ENCODE measurements around the gene MTG1.
"Not testable (repeated sequence)": the region's sequence is repeated elsewhere in the genome, so short reads cannot be mapped to it uniquely, and the experiment has no call there.

Gene MTG1

DNA sequence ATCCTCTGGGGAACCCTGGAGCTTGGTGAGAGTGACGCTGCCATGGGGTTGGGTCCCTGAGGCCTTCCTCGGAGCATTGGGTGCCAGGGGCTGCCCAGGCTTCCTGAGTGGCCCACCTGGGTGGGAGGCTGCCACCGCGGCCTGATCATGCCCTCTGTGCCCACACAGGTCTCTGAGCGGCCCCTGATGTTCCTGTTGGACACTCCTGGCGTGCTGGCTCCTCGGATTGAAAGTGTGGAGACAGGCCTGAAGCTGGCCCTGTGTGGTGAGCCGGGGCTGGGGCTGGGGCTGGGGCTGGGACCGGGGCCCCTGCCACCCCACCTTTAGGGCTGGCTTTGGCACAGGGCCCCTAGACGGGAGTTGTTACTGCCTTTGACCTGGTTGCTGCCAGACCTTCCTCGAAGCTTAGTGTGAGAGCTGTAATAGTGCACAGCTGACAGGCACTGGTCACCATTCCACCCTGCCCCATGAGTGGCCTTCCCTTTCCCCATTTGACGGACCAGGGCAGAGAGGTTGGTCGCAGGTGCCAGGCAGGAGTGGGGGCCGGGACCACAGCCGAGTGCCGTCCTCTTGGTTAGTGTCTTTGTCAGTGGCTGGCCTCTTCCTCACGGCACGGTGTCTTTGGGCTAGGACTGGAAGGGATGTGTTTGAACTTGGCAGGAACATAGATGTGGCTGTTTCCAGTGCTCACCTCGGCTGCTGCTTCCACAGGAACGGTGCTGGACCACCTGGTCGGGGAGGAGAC lies 8.2 kb downstream of the MTG1 start:
- no peak for DNase-seq

DNA sequence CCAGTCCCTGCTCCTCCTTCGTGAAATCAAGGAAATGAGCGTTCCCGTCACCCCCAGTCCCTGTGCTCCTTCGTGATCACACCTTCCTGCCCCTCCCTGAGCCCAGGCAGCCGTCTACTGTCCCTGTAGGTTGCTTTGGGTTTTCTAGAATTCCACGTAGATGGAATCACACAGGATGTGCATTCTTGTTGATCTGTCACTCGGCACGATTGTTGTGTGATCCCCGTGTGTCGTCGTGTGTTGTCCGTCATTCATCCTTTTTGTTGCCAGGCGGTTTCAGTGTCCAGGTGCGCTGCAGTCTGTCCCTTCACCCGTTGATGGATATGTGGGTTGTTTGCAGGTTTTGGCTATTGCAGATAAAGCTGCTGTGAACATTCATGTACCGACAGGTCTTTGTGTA lies 9.4 kb downstream of the MTG1 start:
- no peak for DNase-seq

DNA sequence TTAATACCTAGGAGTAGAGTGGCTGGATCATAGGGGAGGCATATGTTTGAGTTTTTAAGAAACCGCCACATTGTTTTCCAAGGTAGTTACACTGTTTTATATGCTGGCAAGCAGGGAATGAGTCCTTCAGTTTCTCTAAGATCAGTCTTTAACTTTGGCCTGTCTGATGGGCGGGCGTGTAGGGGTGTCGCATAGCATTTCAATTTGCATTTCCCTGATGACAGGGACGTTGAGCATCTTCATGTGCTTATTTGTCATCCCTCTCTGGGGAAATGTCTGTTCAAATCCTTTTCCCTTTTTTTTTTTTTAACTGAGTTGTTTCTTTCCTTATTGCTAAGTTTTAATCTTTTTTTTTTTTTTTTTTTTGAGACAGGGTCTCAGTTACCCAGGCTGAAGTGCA lies 9.8 kb downstream of the MTG1 start:
- DNase-seq = no peak

DNA sequence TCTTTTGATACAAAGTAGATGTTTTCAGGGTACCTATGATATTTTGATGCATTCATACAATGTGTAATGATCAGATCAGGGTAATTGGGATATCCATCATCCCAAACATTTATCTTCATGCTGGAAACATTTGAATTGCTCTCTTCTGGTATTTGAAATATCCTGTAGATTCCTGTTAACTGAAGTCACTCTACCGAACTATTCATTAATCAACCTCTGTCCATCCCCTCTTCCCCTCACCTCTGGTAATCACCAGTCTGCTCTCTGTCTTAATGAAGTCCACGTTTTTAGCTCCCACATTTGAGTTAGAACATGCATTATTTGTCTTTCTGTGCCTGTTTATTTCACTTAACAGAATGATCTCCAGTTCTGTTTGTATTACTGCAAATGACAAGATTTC lies 11.3 kb downstream of the MTG1 start:
- DNase-seq = no peak

DNA sequence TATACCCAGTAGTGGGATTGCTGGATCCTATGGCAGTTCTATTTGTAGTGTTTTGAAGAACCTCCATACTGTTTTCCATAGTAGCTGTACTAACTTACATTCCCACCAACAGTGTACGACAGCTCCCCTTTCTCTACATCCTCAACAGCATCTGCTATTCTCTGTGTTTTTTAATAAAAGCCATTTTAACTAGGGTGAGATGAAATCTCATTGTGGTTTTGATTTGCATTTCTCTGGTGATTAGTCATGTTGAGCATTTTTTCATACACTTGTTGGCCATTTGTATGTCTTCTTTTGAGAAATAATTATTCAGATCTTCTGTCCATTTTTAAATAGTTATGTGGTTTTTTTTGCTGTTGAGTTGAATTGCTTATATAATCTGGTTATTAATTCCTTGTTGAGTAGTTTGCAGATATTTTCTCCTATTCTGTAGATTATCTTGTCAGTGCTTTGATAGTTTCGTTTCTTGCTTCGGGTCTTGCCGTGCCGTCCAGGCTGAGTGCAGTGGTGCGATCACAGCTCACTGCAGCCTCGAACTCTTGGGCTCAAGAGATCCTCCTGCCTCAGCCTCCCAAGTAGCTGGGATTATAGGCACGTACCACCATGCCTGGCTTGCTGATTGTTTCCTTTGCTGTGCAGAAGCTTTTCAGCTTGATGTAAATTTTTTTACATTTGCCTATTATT lies 12.0 kb downstream of the MTG1 start:
- DNase-seq = no peak

DNA sequence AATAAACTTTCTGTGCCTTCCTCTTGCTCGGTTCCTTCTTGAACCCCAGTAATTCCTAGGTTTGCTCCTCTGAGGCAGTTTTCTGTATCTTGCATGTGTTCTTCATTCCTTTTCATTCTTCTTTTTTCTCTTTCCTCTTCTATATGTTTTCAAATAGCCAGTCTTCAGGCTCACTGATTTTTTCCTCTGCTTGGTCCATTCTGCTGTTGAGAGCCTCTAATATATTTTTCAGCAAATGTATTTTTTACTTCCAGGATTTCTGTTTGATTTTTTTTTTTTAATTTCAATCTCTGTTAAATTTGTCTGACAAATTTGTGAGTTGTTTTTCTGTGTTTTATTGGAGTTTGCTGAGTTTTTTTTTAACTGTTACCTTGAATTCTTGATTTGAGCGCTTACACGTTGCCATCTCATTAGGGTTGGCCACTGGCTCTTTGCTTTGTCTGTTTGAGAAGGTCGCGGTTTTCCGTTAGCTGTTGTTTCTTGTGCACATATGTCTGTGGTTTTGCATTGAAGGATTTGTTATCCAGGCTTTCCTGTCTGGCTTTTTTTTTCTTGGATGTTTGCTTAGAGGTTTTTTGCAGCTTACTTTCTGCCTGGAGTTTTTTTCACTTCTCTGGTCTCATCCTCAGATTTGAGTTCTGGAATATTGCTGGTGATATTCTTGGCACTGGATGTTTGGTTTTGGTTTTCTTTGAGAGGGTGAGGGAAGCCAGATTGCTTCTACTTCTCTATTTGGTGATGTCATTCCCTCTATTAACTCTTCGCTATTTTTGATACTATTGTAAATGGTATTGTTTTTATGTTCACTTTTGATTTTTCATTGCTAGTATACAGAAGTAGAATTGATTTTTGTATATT lies 17.8 kb downstream of the MTG1 start:
- no peak for DNase-seq

DNA sequence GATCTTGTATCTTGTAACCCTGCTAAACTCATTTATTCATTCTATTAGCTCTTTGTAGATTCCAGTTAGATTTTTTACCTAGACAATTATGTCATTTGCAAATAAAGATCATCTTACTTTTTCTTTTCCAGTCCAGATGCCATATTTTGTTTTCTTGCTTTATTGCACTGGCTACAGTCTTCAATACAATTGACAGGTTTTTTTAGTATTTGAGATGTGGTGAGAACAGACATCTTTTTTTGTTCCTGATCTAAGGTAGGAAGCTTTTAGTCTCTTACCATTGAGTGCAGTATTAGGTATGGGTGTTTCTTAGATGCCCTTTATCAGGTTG lies 18.4 kb downstream of the MTG1 start:
- DNase-seq = no peak

DNA sequence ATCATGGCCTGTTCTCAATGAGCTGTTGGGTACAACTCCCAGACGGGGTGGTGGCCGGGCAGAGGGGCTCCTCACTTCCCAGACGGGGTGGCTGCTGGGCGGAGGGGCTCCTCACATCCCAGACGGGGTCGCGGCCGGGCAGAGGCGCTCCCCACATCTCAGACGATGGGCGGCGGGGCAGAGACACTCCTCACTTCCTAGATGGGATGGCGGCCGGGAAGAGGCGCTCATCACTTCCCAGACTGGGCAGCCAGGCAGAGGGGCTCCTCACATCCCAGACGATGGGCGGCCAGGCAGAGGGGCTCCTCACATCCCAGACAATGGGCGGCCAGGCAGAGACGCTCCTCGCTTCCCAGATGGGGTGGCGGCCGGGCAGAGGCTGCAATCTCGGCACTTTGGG lies 20.4 kb downstream of the MTG1 start:
- DNase-seq = not testable (repeated sequence)

DNA sequence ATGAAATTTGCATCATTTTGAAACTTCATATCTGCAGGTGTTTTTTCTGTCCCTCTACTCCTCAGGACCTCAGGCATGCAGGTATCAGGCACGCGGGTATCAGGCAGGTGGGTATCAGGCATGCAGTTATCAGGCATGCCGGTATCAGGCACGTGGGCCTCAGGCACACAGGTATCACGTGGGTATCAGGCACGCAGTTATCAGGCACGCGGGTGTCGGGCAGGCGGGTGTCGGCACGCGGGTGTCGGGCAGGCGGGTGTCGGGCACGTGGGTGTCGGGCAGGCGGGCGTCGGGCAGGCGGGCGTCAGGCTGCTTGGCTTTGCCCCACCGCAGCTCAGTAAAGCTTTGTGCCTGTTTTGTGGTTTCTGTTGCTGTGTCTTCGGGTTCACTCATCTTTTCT lies 21.8 kb downstream of the MTG1 start:
- no peak for DNase-seq

DNA sequence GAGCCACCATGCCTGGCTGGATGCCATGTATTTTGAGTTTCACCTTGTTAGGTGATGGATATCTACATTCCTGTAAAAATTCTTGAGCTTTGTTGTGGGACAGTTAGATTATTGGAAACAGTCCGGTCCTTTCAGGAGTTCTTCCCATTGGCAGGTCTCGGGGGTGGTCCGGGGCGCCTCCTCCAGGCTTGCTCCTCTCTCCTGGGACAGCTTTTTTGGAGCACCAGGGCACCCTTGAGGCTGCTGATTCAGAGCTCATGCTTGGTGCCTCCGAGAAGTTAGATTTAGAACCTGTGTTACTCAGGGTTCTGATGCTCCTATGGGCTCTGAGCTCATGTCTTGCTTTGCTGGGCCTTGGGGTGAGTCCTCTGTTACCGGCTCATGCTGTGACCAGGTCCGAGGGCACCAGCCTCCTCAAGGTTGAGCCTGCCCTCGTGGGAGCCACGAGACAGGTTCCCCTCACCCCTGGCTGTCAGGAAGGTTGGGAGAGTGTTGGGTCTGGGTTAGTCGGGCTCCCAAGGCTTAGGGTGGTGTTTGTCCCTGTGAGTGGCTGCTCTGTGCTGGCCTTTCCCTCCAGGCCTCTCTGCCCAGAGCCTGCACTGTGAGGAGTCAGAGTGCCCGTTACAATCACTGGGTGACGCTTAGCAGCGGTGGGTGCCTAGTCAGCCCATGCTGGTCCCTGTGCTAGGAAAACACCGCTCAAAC lies 24.5 kb downstream of the MTG1 start:
- DNase-seq = no peak

DNA sequence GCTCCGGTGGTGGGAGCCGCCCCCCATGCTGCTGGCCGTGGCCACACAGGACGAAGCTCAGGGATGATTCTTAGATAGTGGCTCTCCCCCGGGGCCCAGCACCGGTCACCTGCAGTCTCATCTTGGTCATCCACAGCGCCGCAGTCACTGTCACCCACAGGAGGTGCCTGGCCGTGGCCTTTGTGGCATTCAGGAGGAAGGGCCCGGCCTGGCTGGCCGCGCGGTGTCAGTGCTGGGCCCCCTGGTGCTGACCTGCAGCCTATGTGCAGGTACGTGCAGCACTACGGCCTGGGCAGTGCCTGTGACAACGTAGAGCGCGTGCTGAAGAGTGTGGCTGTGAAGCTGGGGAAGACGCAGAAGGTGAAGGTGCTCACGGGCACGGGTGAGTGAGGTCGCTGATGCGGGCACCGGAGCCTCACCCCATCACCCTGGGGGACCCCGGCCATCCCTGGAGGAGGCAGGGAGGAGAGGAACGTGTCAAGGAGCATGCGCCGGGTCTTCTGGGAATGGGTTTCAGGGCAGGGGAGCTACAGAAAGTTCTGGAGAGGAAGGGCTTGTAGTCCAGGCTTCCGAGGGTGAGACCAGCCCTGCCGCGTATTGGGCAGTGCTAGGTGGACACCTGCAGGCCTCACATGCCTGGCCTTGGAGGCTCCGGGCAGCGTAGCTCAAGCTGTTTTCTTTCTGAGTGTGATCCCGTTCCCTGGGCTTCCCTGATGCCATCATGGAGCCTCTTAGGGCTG lies 25.4 kb downstream of the MTG1 start:
- no peak for DNase-seq

DNA sequence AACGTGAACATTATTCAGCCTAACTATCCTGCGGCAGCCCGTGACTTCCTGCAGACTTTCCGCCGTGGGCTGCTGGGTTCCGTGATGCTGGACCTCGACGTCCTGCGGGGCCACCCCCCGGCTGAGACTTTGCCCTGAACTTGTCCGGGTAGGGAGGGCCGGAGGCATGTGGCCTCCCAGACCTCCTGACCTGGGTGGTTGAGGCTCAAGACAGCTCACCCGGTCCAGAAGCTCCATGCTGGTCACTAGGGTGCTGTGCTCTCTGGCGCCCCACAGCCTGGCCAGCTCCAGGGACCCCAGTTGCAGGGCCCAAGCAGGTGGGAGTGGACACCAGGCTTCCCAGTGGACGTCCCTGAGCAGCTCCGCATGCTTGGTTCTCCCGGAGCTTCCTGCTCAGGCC lies 26.1 kb downstream of the MTG1 start:
- DNase-seq = no peak

DNA sequence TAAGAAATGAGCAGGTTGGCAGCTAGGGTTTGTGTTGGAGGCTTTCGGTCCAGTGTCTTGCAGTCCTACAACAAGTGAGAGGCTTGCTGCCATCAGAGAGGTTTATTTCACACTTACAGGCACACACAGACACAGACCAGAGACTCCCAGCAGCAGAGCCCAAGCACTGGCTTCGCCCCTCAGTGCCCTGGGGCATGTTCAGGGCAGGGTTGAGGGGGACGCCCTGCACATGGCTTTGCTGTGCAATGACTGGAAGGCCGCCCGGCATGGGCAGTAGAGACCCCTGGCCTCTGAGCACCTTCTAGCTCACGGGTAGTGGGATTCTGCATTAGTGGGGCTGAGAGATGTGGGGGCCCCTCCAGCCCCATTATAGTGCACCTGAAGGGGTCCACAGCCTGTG lies 26.6 kb downstream of the MTG1 start:
- no peak for DNase-seq

DNA sequence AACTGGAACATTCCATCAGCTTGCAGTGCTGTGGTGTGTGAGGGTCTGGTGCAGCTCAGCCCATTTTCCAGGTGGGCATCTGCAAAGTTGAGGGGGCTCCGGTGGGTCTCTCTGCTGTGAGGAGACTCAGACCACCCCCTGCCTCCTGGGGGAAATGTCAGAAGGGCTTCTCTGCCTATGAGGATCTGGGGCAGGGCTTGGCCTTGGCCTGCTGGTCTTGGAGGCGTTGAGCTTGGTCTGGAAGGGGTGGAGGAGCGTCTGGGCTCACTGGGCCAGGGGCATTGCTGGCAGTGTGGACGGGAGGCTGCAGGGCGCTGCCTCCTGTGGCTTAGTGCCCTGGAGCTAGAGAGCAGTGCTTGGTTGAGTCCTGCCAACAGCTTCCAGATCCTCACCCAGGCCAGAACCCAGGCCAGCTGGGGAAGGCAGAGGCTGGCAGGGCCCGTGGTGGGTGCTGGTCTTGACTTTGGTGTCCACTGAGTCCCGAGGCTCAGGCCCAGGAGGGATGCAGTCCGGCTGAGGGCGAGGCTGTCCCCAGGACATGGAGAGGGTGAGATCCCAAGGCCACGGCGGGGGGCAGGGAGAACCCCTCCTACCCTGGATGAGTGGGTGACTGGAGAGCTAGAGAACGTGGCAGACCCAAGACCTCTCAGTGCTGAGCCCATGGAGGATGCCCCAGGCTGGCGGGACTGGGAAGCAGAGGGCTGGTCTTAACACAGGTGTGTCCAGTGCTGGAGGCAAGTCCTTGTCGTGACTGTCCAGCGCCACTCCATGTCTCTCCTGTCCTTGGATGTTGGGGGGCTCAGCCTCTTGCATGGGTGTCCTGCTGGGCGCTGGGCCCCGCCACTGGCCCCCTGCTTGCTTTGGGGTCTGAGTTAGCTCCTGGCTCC lies 27.6 kb downstream of the MTG1 start:
- DNase-seq = no peak

DNA sequence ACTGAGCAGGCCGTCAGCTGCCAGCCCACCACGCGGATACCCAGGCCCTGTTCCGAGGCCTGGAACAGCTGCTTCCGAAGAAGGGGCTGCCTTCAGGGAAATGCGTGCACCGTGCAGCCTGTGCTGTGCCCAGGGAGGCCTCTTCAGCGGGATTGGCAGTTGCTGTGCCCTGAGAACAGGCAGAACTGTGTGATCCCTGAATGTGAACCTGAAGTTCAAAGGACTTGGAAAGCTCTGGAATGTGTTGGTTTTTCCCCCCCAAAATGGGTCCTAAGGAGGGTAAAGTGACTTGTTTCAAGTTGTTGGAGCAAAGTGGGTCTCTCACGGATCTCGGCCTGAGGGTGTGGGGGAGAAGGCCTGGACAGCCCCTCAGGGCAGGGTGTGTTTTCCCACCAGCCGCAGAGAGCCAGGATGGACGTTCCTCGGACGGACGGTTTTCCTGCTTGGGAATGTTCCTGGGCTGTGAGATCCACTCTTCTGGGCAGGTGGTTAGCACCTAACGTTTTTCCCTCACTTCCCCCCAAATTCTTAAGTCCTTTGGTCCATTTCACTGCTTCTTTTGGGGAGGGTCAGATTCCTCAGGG lies 28.4 kb downstream of the MTG1 start:
- no peak for DNase-seq

DNA sequence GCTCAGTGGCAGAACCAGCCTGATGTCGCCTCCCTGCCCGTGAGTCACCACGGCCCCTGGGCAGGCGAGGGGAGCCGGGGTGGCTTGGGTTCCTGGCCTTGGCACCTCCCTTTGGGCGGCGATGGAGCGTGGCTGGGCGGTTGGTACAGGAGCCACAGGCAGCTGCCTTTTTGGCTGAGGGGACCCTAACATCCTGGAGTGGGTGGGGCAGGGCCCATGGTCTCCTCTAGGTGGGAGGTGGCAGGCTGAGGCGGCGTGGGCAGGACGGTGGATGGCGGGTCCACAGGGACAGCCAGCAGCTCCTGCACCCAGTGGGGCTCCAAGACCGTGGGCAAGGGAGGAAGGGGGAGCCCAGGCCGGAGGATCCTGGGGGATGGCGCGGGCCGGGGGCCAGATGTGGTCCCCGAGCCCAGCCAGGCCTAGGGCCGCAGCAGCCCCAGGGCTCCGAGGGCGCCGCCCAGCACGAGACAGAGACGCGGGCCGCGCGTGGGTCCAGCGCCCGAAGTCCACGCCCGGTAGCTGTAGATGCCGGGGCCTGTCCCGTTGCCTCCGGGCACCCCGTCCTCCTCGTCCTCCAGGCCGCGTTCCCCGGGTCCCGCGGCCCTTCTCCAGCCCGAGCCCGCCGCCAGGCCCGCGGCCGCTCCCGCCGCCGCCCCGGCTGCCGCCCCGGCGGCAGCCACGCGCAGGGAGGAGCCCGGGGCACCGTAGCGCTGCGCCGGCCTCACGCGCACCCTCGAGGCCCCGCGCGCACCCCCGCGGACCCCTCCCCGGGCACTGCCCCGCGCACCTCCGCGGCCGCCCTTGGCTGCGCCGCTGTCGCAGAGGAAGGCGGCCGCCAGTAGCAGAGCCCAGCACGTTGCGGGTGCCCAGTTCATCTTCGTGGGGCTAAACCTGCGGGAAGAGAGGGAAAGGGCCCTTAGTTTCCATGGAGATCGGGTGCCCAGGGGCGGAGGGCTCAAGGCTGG lies 29.1 kb downstream of the MTG1 start:
- DNase-seq = no peak

DNA sequence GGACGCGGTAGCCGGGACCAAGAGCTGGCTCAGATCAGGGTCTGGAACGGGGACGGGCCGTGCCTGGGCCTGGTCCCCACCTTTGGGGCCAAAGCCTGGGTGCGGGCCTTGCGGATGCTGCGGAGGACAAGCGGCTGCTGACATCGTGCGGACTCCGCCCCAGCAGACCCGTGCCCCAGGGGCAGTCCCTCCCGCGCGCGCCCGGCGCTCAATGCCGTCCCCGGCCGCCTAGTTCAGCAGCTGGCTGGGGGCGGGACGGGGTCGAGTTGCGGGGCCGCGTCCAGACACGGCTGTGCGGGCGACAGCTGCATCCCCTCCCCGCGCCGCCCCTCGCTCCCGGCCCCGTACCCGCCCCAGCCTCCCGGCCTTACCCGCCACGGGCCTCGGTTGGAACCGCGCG lies 30.1 kb downstream of the MTG1 start:
- DNase-seq = not testable (repeated sequence)

DNA sequence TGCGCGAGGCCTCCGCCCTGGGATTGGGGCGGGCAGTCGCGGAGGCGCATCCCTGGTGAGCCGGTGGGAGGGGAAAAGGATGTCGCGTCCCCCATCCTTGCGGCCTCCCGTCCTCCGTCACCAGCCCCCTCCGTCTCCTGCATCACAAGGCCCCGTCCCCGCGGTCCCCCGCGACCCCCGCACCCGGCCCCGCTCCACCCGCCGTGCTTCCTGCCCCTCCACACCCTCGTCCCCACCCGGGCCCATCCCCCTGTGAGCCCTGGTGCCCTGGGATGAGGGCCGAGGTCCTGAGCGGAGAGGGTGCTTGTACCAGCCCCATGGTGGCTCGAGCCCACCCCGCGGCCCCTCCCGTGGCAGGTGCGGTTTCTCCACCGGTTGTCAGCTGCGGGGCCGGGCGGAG lies 30.6 kb downstream of the MTG1 start, which contains the start of gene SPRN:
Gene SPRN (minus strand): TSS at position 25 of the 400 bp plus-strand sequence. CDS start 944 bp downstream, outside the sequence.
- DNase-seq = not testable (repeated sequence)

DNA sequence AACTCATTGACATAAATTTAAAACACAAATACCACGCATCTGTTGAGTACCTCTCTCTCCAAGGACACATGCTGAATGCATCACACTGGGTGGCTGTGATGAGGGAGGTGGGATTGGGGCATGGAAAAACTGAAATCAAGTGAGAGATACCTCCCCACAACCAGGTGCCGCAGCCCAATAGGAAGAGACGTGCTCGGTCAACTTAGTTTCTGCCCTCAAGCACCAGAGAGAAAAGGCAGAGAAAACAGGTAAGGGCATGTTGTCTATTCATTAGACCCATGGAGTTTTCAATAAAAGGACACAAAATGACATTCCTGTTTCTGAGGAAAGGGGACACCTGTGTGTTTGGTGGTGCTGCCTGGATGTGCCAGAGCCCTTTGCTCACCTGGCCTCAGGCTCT lies 35.6 kb downstream of the MTG1 start:
- DNase-seq = not testable (repeated sequence)

Data from NCI-H524 (cell line).